ENCODE measurements around the gene AVPR1A.

GRCh38 chr12:63144556-63144955, 6.4 kb downstream of the AVPR1A start:
- no peak for TF ChIP-seq CTCF (IDR thresholded peaks at IDR 0.05)
- no peak for TF ChIP-seq POLR2A (IDR thresholded peaks at IDR 0.05)
